GM12865 (cell line): ENCODE measurements around the gene LRP4.
"Not testable (repeated sequence)": the region's sequence is repeated elsewhere in the genome, so short reads cannot be mapped to it uniquely, and the experiment has no call there.

Experiments
- DNase-seq: peaks from one replicate; pipeline ENCODE4 v3.0.0; 2010; ENCODE audit warnings: low read depth
- H3K4me3 ChIP-seq: 2 replicates; pipeline ENCODE4 v1.5.1; 2011; ENCODE audit warnings: mild to moderate bottlenecking, low read depth, low read length, control low read depth
- TF ChIP-seq, protein P1 (sequence below): IDR thresholded peaks from 2 replicates; pipeline ENCODE4 v1.5.1; 2011; ENCODE audit warnings: low read length, control low read depth, low read depth, inconsistent platforms; ENCODE audit not compliant: insufficient read depth; ENCODE audit errors: missing control alignments

LRP4 gene, protein sequence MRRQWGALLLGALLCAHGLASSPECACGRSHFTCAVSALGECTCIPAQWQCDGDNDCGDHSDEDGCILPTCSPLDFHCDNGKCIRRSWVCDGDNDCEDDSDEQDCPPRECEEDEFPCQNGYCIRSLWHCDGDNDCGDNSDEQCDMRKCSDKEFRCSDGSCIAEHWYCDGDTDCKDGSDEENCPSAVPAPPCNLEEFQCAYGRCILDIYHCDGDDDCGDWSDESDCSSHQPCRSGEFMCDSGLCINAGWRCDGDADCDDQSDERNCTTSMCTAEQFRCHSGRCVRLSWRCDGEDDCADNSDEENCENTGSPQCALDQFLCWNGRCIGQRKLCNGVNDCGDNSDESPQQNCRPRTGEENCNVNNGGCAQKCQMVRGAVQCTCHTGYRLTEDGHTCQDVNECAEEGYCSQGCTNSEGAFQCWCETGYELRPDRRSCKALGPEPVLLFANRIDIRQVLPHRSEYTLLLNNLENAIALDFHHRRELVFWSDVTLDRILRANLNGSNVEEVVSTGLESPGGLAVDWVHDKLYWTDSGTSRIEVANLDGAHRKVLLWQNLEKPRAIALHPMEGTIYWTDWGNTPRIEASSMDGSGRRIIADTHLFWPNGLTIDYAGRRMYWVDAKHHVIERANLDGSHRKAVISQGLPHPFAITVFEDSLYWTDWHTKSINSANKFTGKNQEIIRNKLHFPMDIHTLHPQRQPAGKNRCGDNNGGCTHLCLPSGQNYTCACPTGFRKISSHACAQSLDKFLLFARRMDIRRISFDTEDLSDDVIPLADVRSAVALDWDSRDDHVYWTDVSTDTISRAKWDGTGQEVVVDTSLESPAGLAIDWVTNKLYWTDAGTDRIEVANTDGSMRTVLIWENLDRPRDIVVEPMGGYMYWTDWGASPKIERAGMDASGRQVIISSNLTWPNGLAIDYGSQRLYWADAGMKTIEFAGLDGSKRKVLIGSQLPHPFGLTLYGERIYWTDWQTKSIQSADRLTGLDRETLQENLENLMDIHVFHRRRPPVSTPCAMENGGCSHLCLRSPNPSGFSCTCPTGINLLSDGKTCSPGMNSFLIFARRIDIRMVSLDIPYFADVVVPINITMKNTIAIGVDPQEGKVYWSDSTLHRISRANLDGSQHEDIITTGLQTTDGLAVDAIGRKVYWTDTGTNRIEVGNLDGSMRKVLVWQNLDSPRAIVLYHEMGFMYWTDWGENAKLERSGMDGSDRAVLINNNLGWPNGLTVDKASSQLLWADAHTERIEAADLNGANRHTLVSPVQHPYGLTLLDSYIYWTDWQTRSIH (N-terminal part only)

DNA sequence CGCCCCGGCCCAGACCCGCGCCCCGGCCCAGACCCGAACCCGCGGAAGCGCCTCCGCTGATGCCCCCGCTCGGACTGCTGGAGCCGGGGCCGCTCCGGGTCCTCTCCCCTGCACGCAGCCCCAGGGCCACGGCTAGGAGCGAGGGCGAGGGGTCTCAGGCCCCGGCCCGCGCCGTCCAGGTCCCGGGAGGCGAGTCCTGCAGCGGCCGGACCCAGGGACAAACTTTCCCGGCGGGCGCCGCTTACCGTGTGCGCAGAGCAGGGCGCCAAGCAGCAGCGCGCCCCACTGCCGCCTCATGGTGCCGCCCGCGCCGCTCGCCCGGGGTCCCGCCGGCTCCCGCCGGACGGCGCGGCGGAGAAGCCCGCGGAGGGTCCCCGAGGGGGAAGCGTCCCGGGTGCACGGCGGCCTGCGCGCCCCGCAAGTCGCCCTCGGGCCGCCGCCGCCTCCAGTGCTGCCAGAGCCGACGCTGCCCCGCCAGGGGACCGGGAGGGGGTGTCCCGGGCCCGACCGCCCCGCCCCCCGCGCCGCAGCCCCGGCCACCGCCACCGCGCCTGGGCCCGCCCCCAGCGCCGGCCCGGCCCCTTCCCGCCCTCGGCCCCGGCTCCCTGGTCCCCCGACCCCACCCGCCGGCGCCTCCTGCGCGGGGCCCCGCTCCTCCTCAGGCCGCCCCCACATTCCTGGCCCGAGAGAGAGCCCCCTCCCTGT, at the start of gene LRP4:
Gene LRP4, minus strand, starts transcription at position 468 of the 705 bp plus-strand sequence. Its CDS starts 171 bp downstream, at position 297.
- DNase-seq = peak; percentile 16

DNA sequence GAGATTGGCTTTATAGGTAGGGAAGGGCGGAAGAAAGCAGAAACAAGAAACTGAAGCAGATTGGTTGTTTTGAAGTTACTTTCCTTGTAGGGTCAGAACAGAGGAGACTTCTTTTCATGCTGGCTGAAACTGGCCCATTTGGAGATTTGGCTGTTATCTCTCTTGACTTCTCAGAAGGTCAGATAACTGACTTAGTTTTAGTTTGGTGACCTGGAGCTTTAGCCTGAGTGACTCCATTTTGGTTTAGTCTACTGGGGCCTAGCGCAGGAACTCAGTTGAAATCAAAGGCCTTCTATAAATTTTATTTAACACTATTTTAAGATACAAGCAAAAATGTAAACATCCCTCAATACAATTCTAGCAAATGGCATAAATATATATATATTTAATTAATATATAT, 49.6 kb upstream of the LRP4 start:
- TF ChIP-seq, protein P1, sequence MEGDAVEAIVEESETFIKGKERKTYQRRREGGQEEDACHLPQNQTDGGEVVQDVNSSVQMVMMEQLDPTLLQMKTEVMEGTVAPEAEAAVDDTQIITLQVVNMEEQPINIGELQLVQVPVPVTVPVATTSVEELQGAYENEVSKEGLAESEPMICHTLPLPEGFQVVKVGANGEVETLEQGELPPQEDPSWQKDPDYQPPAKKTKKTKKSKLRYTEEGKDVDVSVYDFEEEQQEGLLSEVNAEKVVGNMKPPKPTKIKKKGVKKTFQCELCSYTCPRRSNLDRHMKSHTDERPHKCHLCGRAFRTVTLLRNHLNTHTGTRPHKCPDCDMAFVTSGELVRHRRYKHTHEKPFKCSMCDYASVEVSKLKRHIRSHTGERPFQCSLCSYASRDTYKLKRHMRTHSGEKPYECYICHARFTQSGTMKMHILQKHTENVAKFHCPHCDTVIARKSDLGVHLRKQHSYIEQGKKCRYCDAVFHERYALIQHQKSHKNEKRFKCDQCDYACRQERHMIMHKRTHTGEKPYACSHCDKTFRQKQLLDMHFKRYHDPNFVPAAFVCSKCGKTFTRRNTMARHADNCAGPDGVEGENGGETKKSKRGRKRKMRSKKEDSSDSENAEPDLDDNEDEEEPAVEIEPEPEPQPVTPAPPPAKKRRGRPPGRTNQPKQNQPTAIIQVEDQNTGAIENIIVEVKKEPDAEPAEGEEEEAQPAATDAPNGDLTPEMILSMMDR = no peak
- no peak overlapping the region for H3K4me3 ChIP-seq
- no peak for DNase-seq

More for the DNA sequence above, at the start of gene LRP4:
- peak within 1 kb of the TSS; percentile 48 for H3K4me3 ChIP-seq
- TF ChIP-seq, protein P1 = no peak

DNA sequence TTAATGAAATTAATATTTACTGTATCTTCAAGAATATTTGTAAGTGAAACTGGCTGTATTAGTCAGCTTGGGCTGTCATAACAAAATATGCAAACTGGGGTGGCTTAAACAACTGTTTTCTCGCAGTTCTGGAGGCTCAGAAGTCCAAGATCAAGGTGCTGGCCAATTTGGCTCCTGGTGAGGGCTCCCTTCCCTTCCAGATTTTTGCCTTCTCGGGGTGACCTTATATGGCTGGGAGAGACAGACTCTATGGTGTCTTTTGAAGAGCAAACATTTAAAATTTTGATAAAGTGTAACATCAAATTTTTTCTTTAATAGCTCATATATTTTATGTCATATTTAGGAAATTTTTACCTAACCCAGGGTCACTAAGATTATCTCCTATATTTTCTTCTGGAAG, 48.4 kb upstream of the LRP4 start:
- TF ChIP-seq, protein P1 = no peak
- DNase-seq = no peak

DNA sequence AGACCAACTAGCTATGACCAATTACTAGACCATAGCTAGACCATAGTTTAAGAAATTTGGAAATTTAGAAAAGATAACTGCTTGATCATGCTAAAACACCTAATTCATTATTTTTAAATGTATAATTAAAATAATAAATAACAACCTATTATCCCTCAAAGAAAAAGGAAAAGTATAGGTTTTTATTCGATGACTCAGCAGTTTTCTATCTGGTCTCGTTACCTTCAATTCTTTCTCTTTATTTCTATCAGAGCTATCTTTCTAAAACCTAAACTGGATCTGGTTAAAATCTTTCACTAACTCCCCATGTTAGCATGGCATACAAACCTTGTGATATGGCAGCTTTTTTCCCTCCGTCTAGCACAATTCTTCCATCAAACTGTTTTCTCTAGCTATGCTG, 45.5 kb upstream of the LRP4 start:
- no peak overlapping the region for H3K4me3 ChIP-seq
- DNase-seq = no peak
- TF ChIP-seq, protein P1 = no peak

More for the DNA sequence above, 48.4 kb upstream of the LRP4 start:
- H3K4me3 ChIP-seq = no peak overlapping the region

DNA sequence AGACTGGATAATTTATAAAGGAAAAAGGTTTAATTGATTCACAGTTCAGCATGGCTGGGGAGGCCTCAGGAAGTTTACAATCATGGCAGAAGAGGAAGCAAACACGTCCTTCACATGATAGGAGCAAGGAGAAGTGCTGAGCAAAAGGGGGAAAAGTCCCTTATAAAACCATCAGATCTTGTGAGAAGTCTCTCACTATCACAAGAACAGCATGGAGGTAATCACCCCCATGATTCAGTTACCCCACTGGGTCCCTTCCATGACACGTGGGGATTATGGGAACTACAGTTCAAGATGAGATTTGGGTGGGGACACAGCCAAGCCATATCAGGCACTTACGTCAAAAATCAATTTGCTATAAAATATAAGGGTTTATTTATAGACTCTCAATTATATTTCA, 43.5 kb upstream of the LRP4 start:
- not testable (repeated sequence) for H3K4me3 ChIP-seq, DNase-seq

DNA sequence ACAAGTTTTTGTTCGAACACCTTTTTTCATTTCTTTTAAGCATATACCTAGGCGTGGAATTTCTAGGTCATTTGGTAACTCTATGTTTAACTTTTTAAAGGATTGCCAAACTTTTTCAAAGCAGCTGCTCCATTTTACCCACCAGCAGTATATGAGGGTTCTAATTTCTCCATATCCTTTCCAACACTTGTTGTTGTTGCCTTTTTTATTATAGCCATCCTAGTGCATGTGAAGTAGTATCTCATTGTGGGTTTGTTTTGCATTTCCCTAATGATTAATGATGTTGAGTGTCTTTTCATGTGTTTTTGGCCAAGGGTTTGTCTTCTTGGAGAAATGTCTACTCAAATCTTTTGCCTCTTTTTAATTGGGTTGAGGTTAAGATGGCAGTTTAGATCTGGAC, 42.7 kb upstream of the LRP4 start:
- DNase-seq = no peak
- H3K4me3 ChIP-seq = no peak overlapping the region
- TF ChIP-seq, protein P1 = no peak
